HG03095 (cell line): ENCODE results near the gene RNF26.

ENCODE experiments used
- ATAC-seq: cut with Tn5 transposase; IDR thresholded peaks from one replicate; pipeline ENCODE4 v1.9.1; 2021; ENCODE audit warnings: moderate library complexity; ENCODE audit not compliant: unreplicated experiment

RNF26 gene

GRCh38 chr11:119369132-119369925, 35.0 kb downstream of the RNF26 start:
- no peak for ATAC-seq

DNA sequence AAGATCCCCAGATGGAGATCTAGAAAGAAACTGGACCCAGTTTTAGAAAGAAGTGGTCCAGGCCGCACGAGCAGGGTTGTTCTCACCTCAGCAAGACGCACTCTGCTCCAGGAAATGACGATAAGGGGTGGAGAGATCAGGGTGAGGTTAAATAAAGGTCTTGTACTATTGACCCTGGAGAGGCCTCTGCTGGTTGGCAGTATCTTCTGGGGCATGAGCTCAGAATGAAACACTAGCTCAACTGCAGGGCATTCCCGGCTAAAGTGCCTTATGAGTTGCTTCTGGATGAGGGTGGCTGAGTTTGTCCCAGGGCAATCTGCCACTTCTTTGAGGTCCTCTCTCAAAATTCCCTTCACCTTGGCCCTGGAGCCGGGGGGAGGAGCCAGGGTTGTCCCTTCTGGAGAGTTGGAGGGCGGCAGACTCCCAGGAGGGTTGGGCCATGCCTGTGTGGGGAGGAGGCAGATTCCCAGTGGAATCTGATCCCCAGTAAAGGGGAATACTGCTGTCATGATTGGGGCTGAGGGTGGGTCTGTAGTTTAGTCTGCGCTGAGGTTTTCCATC, 36.2 kb downstream of the RNF26 start:
- no peak for ATAC-seq

- no peak for ATAC-seq
Measured at GRCh38 chr11:119371067-119371601, 36.8 kb downstream of the RNF26 start.

GRCh38 chr11:119371778-119372182, 37.5 kb downstream of the RNF26 start:
- ATAC-seq: no peak

GRCh38 chr11:119372260-119373058, 38.1 kb downstream of the RNF26 start:
- no peak for ATAC-seq

- ATAC-seq: no peak
Measured at GRCh38 chr11:119373059-119373920, 39.0 kb downstream of the RNF26 start.

GRCh38 chr11:119373921-119374631, 39.7 kb downstream of the RNF26 start:
- no peak for ATAC-seq

GRCh38 chr11:119374632-119375336, 40.5 kb downstream of the RNF26 start:
- ATAC-seq: no peak

- no peak for ATAC-seq
Measured at GRCh38 chr11:119375337-119376196, 41.2 kb downstream of the RNF26 start.

- ATAC-seq: no peak
Measured at GRCh38 chr11:119376197-119376847, 42.0 kb downstream of the RNF26 start.

DNA sequence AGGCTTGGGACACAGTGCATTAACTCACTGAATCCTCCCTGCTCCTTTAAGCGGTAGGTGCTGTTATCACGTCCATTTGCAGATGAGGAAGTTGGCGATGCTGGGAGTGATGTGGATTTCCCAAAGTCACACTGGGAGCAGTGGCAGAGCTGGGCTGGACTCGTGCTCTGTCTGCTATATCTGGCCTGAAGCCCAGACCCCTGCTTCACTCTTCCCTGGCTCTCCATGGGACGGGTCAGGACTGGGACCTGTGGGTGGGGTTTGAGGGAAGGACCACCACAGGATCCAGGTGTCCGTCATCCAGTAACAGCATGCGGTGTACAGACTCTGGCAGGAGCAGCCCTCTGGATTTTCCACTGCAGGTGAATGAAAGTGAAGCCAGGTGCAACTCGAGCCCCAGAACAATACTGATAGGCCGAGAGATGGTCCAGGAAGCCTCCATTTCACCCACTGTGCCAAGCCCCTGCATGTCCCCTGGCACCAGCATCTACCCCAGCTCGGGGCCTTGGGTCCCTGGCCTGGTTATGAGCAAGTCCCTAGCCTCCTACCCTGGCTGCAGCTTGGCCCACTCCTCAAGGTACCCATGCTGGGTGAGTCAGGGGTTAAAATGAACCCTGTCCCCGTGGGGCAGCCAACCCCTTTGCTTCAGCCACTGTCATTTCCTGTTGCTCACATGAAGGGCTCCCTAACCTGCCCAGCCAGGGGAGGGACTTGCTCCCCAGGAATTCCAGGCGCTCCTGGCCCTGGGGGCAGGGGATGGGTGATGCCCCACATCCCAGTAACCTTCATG, 43.0 kb downstream of the RNF26 start:
- ATAC-seq: no peak

- no peak for ATAC-seq
Measured at GRCh38 chr11:119377961-119378667, 43.8 kb downstream of the RNF26 start.

DNA sequence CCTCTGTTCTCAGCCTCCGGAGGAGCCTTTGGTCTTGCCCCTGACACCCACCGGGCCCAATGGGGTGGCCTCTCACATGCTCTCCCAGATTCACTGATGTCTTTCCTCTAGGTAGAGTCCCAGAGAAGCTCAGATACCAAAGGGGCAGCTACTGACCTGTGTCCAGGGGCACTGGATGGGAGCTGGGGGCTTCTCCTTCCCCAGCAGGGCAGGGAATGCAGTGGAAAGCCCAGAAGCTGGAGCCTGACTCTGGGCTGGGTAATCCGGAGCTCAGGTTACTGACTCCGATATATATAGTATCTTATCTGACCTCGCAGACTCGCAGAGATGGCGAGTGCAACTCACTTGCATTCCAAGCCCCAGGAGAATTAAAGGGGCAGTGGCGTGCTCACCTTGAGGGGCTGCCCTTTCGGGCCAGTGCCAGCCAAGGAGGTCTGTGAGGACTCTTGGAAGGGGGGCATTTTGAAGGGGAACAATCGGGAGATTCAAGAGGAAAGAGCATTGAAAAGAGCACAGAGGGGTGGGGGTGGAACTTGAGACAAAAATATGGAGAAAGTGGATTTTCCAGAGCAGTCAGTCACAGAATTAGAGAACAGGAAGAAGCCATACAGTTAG, 44.6 kb downstream of the RNF26 start:
- ATAC-seq: no peak

GRCh38 chr11:119380160-119380826, 46.0 kb downstream of the RNF26 start:
- ATAC-seq: no peak

DNA sequence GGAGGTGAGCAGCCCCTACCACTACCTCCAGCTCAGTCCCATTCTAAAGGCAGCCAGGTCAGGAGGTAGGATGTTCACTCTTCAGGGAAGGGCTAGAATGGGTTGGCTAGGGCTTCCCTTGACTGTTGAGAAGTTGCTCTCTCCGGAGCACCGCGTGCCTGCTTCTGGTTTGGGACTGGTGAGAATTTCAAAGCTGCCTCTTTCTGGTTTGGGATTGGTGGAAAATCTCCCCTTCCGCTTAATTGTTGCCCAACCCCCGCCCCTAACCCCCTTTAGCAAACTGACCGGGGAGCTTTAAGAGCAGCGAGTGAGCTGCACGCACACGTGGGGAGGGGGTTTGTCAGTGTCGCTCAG, 46.5 kb downstream of the RNF26 start:
- ATAC-seq: no peak
